ENCODE measurements around the gene OR10H5. TPM values are rescaled to one million over a fixed set of nuclear protein-coding genes. Genes with fewer than 3 reads are reported as not detected.
"Not testable (repeated sequence)": the region's sequence is repeated elsewhere in the genome, so short reads cannot be mapped to it uniquely, and the experiment has no call there.

Gene OR10H5
- total and polyA plus RNA-seq, 2 of the 13 experiments (the other 11 are each of a cell fraction or from before 2014, with no cell fraction given) = not detected

- Histone ChIP-seq H3K79me2 (ENCODE audit: insufficient read depth, low read length) (no peaks in the 10 kb centered on the region), H3K9me3 (ENCODE audit: low read length) (no peaks in the 10 kb centered on the region), H3K27ac (ENCODE audit: extremely low read length, insufficient read depth, low read length) (no peak overlapping the region), H3K27me3 (ENCODE audit: control insufficient read depth in 1 of 2, insufficient read depth in 2 of 2, low read length in 2 of 2) (peaks cover 0 to 2% of the 10 kb centered on the region in 2 experiments; a peak in 2 of 5 replicates), H3K4me2 (ENCODE audit: low read depth, low read length) (no peak overlapping the region), H3K36me3 (replicated peaks in 1 of 2; ENCODE audit: control insufficient read depth in 1 of 2, insufficient read depth in 2 of 2, low read length in 2 of 2) (no peaks in the 10 kb centered on the region), H2AFZ (ENCODE audit: low read length) (no peak overlapping the region), H3K4me1 (ENCODE audit: insufficient read depth, low read length) (peaks cover 19% of the 10 kb centered on the region), H3K9ac (ENCODE audit: insufficient read depth, low read depth, low read length) (no peak overlapping the region), H4K20me1 (ENCODE audit: insufficient read depth, low read length) (no peaks in the 10 kb centered on the region), H3K4me3 (replicated peaks in 1 of 3; ENCODE audit: insufficient read depth in 1 of 3, low read depth in 2 of 3, low read length in 3 of 3) (no peak overlapping the region)
- POLR2A ChIA-PET = no interaction called here
- no peak for DNase-seq (ENCODE audit: low spot score)
- in situ Hi-C loops (cut with HindIII; ENCODE audit: extremely low pct_ligation_motif_present, low pct_unique_long_range_greater_than_20kb) = no loop called here
- FAIRE-seq = no peak
- WGBS (ENCODE audit: low lambda C conversion rate) = 50% methylated on average over 5 of the region's 5 CpGs
- no peak for ATAC-seq
- TF ChIP-seq ZBTB43 (CRISPR knock-in tag; conservative IDR thresholded peaks at IDR 0.05) (no peak), HNRNPL (IDR thresholded peaks at IDR 0.05; ENCODE audit: low read depth, low read length) (no peak), KAT7 (CRISPR knock-in tag; IDR thresholded peaks at IDR 0.05; ENCODE audit: borderline replicate concordance) (no peak), SETDB1 (CRISPR knock-in tag; IDR thresholded peaks at IDR 0.05; ENCODE audit: borderline replicate concordance) (no peak), ZNF354B (CRISPR knock-in tag; IDR thresholded peaks at IDR 0.05) (no peak), ZC3H4 (CRISPR knock-in tag; IDR thresholded peaks at IDR 0.05; ENCODE audit: borderline replicate concordance) (no peak), SOX5 (CRISPR knock-in tag; IDR thresholded peaks at IDR 0.05; ENCODE audit: borderline replicate concordance) (no peak), PHB2 (IDR thresholded peaks at IDR 0.05; ENCODE audit: partially characterized antibody) (no peak), MIER2 (CRISPR knock-in tag; IDR thresholded peaks at IDR 0.05) (no peak), BCLAF1 (IDR thresholded peaks at IDR 0.05) (no peak), CHCHD3 (CRISPR knock-in tag; IDR thresholded peaks at IDR 0.05) (no peak)
- TF ChIP-seq, protein P1, sequence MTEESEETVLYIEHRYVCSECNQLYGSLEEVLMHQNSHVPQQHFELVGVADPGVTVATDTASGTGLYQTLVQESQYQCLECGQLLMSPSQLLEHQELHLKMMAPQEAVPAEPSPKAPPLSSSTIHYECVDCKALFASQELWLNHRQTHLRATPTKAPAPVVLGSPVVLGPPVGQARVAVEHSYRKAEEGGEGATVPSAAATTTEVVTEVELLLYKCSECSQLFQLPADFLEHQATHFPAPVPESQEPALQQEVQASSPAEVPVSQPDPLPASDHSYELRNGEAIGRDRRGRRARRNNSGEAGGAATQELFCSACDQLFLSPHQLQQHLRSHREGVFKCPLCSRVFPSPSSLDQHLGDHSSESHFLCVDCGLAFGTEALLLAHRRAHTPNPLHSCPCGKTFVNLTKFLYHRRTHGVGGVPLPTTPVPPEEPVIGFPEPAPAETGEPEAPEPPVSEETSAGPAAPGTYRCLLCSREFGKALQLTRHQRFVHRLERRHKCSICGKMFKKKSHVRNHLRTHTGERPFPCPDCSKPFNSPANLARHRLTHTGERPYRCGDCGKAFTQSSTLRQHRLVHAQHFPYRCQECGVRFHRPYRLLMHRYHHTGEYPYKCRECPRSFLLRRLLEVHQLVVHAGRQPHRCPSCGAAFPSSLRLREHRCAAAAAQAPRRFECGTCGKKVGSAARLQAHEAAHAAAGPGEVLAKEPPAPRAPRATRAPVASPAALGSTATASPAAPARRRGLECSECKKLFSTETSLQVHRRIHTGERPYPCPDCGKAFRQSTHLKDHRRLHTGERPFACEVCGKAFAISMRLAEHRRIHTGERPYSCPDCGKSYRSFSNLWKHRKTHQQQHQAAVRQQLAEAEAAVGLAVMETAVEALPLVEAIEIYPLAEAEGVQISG (CRISPR knock-in tag; IDR thresholded peaks at IDR 0.05) = no peak
- TF ChIP-seq, protein P2, sequence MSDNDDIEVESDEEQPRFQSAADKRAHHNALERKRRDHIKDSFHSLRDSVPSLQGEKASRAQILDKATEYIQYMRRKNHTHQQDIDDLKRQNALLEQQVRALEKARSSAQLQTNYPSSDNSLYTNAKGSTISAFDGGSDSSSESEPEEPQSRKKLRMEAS (IDR thresholded peaks at IDR 0.05) = no peak
- CTCF ChIA-PET (ENCODE audit: low intra/inter-chr PET ratio, low total read pairs) = no interaction called here
- BruUV-seq (replicated peaks) = no TSS peak
- intact Hi-C loops (cut with micrococcal nuclease; ENCODE audit: unreplicated experiment) = no loop called here
Observed at GRCh38 chr19:15831626-15832025, 44.2 kb downstream of the OR10H5 start.

- intact Hi-C loops (cut with micrococcal nuclease; ENCODE audit: unreplicated experiment); H3K79me2 ChIP-seq (ENCODE audit: insufficient read depth, low read length): not testable (repeated sequence)
Observed at GRCh38 chr19:15834232-15834631, 46.8 kb downstream of the OR10H5 start.

More at GRCh38 chr19:15834232-15834631, 46.8 kb downstream of the OR10H5 start:
- 78% methylated on average over 3 of the region's 3 CpGs for WGBS (ENCODE audit: low lambda C conversion rate)
- H2AFZ ChIP-seq (ENCODE audit: low read length); H3K4me2 ChIP-seq (ENCODE audit: low read depth, low read length); H3K27me3 ChIP-seq (ENCODE audit: control insufficient read depth in 1 of 2, insufficient read depth in 2 of 2, low read length in 2 of 2); H3K9me3 ChIP-seq (ENCODE audit: low read length); H3K9ac ChIP-seq (ENCODE audit: insufficient read depth, low read depth, low read length); H3K4me3 ChIP-seq (replicated peaks in 1 of 3; ENCODE audit: insufficient read depth in 1 of 3, low read depth in 2 of 3, low read length in 3 of 3); FAIRE-seq; H3K27ac ChIP-seq (ENCODE audit: extremely low read length, insufficient read depth, low read length); ATAC-seq; H3K4me1 ChIP-seq (ENCODE audit: insufficient read depth, low read length); H4K20me1 ChIP-seq (ENCODE audit: insufficient read depth, low read length); BruUV-seq (replicated peaks); DNase-seq (ENCODE audit: low spot score); in situ Hi-C loops (cut with HindIII; ENCODE audit: extremely low pct_ligation_motif_present, low pct_unique_long_range_greater_than_20kb); POLR2A ChIA-PET; CTCF ChIA-PET (ENCODE audit: low intra/inter-chr PET ratio, low total read pairs); H3K36me3 ChIP-seq (replicated peaks in 1 of 2; ENCODE audit: control insufficient read depth in 1 of 2, insufficient read depth in 2 of 2, low read length in 2 of 2): not testable (repeated sequence)
